Omental fat pad (tissue), 4 donors: Measurements from ENCODE around the gene HSD17B14. TPM values are rescaled to one million over a fixed set of nuclear protein-coding genes. Genes with fewer than 3 reads are reported as not detected.
"Not testable (repeated sequence)": the region's sequence is repeated elsewhere in the genome, so short reads cannot be mapped to it uniquely, and the experiment has no call there.

Experiments
- ATAC-seq: fragments of 150-250 bp; one replicate; pipeline ENCODE4 v1.9.1; 2016; ENCODE audit warnings: mild to moderate bottlenecking, moderate library complexity; ENCODE audit not compliant: low FRiP score
- DNase-seq: peaks from one replicate; pipeline ENCODE4 v3.0.0-alpha.2; 2019; ENCODE audit warnings: low spot score
- total RNA-seq, 4 donors: library from RNA; depleted of rRNA; stranded (reverse); fragments of >200 nt; gene quantifications; one replicate each; pipeline ENCODE4 v1.1.0, GENCODE V29; 2016
- TF ChIP-seq, protein P1 (sequence below), 3 donors: fragments of 450-650 bp; IDR thresholded peaks; one replicate each; pipeline ENCODE4 v1.5.1; 2016 to 2017; ENCODE audit warnings: antibody characterized with exemption in 3 of 3, mild to moderate bottlenecking in 3 of 3, moderate library complexity in 2 of 3

HSD17B14 gene
- total RNA-seq, 4 donors from 2014 or later: 11.0 to 19.3 (median 13.0) TPM

DNA sequence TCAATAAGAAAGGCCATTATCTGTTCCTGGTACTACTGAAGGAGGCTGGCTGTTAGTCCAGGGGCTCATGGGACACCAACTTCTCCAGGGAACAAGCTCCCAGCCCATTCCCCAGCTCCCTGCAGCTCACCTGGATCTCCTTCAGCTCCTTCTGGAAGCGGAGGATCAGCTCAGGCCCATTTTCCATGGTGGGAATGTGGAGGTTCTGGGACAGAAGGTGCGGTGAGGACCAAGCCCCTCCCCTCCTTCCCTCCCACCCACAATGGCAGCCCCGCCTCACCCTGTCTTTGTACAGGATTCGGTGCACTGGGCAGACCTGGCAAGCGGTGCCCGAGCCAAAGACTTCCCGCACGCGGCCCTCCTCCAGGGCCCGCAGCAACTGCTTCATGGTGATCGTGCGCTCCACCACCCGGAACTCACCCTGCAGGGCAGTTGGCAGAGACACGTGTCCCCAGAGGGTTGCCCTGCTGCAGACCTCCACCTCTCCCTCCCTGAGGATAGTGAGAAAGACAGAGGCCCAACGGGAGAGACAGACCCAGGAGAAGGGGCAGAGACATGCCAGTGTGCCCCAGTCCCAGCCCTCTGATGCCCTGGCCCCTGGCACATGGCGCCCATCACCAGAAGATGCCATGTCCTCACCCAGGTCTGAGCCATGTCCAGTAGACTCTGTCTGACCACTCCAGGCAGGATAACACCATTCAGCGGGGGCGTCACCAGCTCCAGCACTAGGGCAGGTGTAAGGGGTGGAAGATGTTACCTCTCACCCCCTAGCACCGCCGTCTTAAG, 39.8 kb downstream of the HSD17B14 start:
- ATAC-seq (no peak), DNase-seq (no peak)
- TF ChIP-seq, protein P1, sequence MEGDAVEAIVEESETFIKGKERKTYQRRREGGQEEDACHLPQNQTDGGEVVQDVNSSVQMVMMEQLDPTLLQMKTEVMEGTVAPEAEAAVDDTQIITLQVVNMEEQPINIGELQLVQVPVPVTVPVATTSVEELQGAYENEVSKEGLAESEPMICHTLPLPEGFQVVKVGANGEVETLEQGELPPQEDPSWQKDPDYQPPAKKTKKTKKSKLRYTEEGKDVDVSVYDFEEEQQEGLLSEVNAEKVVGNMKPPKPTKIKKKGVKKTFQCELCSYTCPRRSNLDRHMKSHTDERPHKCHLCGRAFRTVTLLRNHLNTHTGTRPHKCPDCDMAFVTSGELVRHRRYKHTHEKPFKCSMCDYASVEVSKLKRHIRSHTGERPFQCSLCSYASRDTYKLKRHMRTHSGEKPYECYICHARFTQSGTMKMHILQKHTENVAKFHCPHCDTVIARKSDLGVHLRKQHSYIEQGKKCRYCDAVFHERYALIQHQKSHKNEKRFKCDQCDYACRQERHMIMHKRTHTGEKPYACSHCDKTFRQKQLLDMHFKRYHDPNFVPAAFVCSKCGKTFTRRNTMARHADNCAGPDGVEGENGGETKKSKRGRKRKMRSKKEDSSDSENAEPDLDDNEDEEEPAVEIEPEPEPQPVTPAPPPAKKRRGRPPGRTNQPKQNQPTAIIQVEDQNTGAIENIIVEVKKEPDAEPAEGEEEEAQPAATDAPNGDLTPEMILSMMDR (IDR thresholded peaks at IDR 0.05): no peak

DNA sequence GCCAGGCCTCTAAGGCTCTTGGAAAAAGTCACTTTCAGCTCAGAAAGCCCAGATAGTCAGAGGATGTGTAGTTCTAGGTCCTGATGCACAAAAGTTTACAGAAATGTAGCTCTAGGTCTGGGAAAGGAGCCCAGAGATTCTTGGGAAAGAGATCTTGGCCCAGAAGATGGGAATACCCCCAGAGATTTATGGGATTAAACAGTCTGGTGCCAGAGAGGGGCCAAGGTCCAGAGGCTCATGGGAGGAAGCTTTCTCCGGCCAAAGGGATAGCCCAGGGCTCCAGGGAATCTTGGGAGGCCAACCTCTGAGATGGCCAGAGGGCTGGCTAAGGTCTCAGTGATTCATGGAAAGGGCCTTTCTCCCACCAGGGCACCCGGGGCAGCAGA, 40.6 kb downstream of the HSD17B14 start:
- DNase-seq (no peak), ATAC-seq (peak; percentile 61)
- TF ChIP-seq, protein P1 (IDR thresholded peaks at IDR 0.05): no peak

DNA sequence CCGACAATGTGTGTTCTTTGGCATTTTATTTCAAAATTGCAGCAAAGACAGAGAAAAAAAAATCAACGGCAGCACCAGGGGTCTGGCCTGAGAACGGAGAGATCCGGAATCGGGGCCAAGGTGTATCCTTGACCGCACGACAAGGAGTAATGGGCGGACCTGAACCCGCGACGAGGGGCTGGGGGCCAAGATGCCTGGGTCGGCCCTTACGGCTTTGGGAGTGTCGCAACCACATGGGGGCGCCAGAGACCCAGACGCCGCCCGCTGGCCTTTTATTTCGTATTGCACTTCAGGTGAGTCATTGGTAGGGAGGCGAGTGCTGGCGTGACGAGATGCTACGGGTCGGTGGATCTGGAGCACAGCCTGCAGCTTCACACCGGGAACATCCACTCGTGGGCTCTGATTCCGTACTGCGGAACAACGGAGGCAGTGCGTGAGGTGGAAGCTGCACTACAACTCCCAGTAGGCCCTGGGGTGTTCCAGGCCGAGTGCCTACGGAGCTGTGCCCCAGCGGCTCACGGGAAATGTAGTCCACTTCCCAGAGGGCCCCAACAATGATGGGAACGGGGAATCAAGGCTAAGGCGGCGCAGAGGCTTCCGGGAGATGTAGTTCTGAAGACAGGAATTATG, 41.1 kb downstream of the HSD17B14 start:
- DNase-seq: peak; percentile 79
- TF ChIP-seq, protein P1 (IDR thresholded peaks at IDR 0.05): peak in 2 of 3 donors; percentile 10 to 96
- peak; percentile 91 for ATAC-seq

DNA sequence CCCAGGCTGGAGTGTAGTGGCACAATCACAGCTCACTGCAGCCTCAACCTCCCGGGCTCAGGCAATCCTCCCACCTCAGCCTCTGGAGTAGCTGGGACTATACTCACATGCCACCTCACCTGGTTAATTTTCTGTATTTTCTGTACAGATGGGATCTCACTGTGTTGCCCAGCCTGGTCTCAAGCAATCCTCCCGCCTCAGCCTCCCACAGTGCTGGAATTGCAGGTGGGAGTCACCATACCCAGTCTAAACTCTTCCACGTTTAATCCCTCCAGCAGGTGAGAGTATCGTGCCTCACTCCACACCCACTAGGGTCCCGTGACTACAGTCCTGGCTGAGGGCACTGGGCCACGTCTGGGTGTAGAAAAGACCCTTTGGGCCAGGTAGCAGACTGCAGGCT, 42.0 kb downstream of the HSD17B14 start:
- ATAC-seq (no peak), DNase-seq (no peak)
- TF ChIP-seq, protein P1 (IDR thresholded peaks at IDR 0.05): no peak

DNA sequence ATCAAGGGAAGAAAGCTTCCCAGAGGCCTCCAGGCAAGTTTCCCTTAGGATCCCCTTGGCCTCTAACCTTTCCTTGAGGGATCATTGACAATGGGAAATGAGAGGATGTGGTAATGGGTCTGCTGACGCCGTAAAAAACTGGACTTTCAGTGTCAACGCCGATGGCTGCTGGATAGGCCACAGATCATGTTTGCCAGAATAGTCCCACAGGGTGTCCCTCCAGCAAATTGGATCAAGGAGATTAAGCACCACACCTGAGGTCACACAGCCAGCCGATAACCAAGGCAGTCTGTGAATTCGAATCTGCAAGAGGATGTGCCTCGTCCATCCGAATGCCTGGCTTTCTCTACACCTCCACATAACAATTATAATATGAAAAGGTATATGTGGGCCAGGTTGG, 43.0 kb downstream of the HSD17B14 start:
- no peak for ATAC-seq
- DNase-seq: no peak
- TF ChIP-seq, protein P1 (IDR thresholded peaks at IDR 0.05): no peak

GRCh38 chr19:48787331-48787730, 49.0 kb downstream of the HSD17B14 start:
- ATAC-seq, DNase-seq: not testable (repeated sequence)

GRCh38 chr19:48786422-48786821, 49.9 kb downstream of the HSD17B14 start:
- DNase-seq, ATAC-seq: not testable (repeated sequence)

DNA sequence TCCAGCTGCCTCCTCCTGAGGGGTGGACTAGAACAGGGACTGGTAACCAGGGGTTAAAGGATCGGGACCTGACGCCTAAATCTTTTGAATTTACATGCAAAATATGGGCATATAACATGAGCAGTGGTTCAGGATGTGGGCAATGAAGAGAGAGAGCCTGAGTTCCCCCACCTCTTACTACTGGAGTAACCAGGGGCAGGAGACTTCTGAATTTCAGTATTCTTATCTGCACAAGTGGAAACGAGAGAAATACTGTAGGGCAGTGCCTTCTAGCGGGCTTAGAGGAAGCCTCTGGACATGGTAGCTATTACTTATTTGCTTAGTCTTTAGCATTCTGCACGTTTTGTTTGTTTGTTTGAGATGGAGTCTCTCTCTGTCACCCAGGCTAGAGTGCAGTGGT, 51.8 kb downstream of the HSD17B14 start:
- TF ChIP-seq, protein P1 (IDR thresholded peaks at IDR 0.05): no peak
- no peak for ATAC-seq

More for the DNA sequence above, 51.8 kb downstream of the HSD17B14 start:
- DNase-seq: no peak
